SJCRH30 (cell line): Measurements from ENCODE around the gene ARGLU1. TPM values are rescaled to one million over a fixed set of nuclear protein-coding genes. Genes with fewer than 3 reads are reported as not detected.

Experiments used
- DNase-seq, 2 experiments: peaks; one replicate each; pipeline ENCODE4 v3.0.0-alpha.2; 2015 to 2020
- H3K27ac ChIP-seq: fragments of 250-450 bp; sonication (Bioruptor Pico); 2 replicates; pipeline ENCODE4 v1.5.1; 2020; ENCODE audit warnings: mild to moderate bottlenecking, moderate library complexity
- H3K27me3 ChIP-seq: fragments of 250-450 bp; sonication (Bioruptor Pico); 2 replicates; pipeline ENCODE4 v1.5.1; 2020; ENCODE audit warnings: mild to moderate bottlenecking, moderate library complexity
- H3K36me3 ChIP-seq: fragments of 250-450 bp; sonication (Bioruptor Pico); 2 replicates; pipeline ENCODE4 v1.5.1; 2020; ENCODE audit warnings: mild to moderate bottlenecking, moderate library complexity
- H3K4me1 ChIP-seq: fragments of 250-450 bp; sonication (Bioruptor Pico); 2 replicates; pipeline ENCODE4 v1.5.1; 2020; ENCODE audit warnings: mild to moderate bottlenecking, moderate library complexity
- H3K4me3 ChIP-seq: fragments of 250-450 bp; sonication (Bioruptor Pico); 2 replicates; pipeline ENCODE4 v1.5.1; 2020; ENCODE audit warnings: mild to moderate bottlenecking, moderate library complexity
- H3K9me3 ChIP-seq: fragments of 250-450 bp; sonication (Bioruptor Pico); replicated peaks from 2 replicates; pipeline ENCODE4 v1.5.1; 2020; ENCODE audit warnings: mild to moderate bottlenecking, moderate library complexity
- total RNA-seq: library from RNA; depleted of rRNA; stranded (reverse); fragments of >200 nt; shearing (Covaris generic); gene quantifications from 2 replicates; pipeline ENCODE4 v1.2.3, GENCODE V29; 2014

ARGLU1 gene
- total RNA-seq, 1 experiment from 2014 or later: 100 TPM

DNA sequence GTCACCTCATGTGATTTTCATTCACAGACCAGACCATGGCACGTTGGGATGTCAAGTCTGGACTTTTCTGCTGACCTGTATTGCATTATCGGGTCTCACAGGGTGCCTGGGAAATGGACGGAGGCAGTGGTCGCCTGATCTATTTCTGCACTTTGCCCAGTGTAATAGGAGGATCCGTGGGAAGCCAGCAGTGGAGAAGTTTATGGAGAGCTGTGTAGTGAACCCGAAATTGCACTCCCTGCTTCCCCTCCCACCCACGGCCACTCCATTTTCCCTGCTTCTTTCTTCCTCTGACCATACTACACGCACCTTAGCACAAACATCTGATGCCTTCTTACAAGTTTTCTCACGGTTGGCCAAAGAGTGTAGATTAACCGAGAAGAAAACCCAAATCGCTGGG, 49.4 kb downstream of the ARGLU1 start:
- Histone ChIP-seq H3K4me1 (no peaks in the 10 kb centered on the region), H3K27ac (no peak overlapping the region), H3K27me3 (no peaks in the 10 kb centered on the region), H3K36me3 (no peaks in the 10 kb centered on the region), H3K9me3 (no peaks in the 10 kb centered on the region), H3K4me3 (no peak overlapping the region)
- DNase-seq: no peak

DNA sequence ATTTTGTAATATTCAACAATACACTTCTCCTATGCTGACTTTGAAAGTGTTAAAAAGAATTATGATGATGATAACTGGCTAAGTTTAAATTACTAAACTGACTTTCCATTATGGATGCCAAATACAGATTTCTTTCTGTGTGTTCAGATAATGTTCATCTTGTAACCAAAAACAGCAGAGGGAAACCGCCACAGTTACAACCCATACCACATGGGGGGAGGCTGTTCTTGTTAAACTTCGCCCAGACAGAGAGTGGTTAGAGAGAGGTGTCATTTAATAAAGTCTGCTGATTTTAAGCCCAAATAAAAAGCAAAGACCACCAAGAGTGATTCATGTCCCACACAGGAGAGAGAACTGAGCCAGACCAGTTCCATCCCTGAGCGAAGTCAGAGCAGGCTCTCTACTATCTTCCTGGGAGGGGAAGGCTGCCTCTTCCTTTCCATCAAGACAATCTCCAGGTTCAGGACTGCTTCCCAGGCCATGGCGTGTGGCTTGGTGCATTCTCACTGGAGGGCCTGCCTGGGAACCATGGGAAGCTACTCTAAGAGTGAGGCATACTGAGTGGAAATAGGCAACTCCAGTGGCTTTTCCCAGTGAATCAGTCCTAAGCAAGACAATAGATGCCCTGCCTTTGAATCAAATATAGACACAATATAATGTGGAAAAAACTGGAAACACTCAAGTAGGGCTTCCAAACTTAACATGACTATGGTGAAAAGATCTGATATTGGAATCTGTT, 50.7 kb downstream of the ARGLU1 start:
- no peak overlapping the region for H3K4me3 ChIP-seq
- H3K27me3 ChIP-seq: no peaks in the 10 kb centered on the region
- DNase-seq: no peak
- no peaks in the 10 kb centered on the region for H3K36me3 ChIP-seq
- H3K27ac ChIP-seq: no peak overlapping the region
- no peaks in the 10 kb centered on the region for H3K4me1 ChIP-seq
- no peaks in the 10 kb centered on the region for H3K9me3 ChIP-seq

DNA sequence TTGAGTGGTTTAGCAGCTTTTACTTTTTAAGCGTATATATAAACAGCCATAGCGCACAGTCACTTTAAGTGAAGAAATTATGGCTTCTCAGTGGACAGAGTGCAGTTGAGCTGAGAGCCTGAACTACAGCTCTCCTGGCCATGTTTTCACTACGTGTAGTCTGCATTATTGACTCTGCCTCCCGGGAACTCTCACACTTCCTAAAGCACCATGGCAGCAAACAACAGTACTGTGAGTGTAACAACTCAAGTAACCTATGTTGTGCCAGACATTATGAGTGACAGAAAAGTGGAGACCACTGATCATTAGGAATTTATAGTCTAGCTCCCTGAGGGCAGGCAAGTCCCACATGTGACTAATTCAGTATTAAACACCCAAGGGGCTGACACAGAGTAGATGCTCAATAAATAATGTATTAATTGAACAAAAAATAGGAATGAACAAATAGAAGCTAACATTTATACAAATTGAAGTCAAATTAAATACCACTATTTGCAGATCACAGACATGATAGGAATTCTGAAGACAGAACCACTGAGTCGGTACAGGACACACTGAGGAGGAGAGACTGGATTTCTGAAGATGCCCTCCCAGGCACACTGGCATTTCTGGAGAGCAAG, 52.2 kb downstream of the ARGLU1 start:
- Histone ChIP-seq H3K27me3 (no peaks in the 10 kb centered on the region), H3K9me3 (no peaks in the 10 kb centered on the region), H3K36me3 (peaks cover 3% of the 10 kb centered on the region; the same call in 1 of the 2 replicates), H3K27ac (no peak overlapping the region), H3K4me3 (no peak overlapping the region), H3K4me1 (no peaks in the 10 kb centered on the region)
- DNase-seq: no peak

DNA sequence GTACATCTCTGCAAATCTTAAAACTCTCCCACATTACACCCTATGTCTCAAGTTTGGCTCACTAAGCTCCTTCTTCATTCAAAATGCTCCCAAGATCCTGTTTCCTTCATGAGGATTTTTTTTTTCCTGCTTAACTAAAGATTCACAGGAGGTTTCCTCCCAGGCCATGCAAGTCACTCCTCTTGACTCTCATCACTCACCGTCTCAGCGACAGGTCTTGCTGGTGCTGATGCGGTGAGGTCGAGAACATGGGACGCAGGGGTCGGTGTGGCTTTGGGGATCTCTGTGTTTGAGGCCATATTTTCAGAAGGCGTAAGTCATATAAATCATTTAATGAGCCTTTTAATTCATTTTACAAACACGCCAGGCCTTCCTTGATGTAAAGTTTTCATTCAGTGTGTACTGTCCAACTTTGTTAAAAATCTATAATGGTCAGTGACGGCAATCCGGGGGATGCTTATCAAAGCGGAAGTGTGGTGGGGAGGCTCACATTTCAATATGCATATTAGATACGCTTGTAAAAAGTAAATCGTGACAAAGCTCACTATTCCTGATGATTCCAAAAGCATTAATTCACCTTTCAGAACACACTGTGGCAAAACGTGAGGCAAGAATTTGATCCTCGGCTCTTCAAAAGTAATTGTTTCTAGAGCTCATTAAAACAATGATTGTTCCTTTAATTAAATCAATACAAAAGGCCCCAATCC, 52.9 kb downstream of the ARGLU1 start:
- Histone ChIP-seq H3K4me1 (no peaks in the 10 kb centered on the region), H3K36me3 (peaks cover 3% of the 10 kb centered on the region; the same call in 1 of the 2 replicates), H3K9me3 (no peaks in the 10 kb centered on the region), H3K27me3 (no peaks in the 10 kb centered on the region), H3K4me3 (no peak overlapping the region), H3K27ac (no peak overlapping the region)
- DNase-seq: no peak

DNA sequence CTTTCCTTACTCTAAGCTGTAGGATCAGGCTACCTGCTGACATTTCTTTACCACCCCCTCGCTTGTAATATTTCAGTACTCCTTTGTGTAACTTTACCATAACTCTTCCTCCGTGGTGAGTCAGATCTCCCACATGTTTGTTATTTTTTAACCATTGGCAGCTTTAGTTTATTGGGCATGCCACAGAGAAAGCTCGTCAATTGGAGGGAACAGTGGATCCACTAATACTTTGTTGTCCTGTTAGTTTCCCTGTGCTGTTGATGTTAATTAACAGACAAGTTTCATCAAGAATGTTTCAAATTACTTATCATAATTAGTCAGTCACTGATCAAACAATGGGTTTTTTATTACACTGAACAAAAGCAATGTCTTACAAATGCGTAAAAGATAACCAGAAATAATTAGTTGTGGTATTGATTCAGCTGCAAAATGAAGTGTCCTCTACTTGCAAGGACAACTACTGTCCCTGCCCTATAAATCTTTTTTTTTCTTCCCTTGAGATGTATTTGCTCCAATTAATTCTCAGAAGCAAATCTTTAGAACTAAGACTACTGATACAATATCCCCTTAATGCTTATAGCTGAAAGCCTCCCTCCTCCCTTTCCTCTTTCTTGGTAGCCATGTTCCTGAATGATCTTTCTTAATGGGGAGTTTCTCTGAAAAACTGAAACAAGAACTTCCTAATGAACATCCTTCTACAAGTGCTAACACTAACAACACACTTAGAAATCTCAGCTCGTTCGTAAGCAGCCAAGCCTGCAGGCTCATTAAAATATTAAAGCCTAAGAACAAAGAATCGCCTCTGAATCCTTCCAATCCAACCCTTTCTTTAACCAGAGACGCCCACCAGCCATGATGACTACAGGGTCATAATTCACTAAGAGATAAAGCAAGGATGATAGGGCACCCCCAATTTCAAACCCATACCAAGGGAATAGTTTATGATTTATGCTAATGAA, 54.6 kb downstream of the ARGLU1 start:
- Histone ChIP-seq H3K4me1 (peaks cover 8% of the 10 kb centered on the region), H3K27ac (no peak overlapping the region), H3K4me3 (no peak overlapping the region), H3K27me3 (no peaks in the 10 kb centered on the region), H3K9me3 (no peaks in the 10 kb centered on the region), H3K36me3 (peaks cover 3% of the 10 kb centered on the region; the same call in 1 of the 2 replicates)
- no peak for DNase-seq

DNA sequence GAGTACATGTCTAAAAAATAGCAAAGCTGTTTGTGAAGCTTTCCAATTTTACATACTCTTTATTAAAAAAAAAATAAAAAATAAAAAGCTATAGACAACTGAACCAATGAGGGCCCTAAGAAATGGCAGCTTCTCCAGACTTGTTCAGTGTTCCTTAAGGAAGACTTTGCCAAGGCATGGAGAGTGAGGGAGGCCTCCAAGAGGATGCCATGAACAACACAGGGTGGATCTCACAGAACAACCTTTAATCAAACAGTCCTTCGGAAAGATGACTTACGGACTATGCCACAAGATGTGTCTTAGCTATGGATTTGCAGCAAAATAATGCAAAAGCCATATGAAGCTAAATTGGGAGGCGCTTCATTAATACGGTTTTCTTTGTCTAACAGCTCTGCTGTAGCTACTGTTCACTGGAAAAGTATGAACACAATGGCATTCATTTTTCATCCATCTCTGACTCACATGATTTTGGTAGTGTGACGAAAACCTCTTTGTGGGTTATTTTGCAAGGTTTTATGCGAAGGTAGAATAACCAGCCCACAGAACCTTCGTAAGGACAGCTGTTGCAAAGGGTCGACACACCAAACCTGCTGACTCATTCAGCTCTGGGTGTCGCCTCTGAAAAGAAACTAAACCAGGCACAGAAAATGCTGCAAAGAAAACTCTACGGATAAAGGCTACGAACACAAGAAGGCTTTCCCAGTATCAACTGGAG, 60.2 kb downstream of the ARGLU1 start:
- peaks cover 20% of the 10 kb centered on the region for H3K4me1 ChIP-seq
- H3K9me3 ChIP-seq: no peaks in the 10 kb centered on the region
- peak overlapping the region; percentile 91 for H3K27ac ChIP-seq
- DNase-seq: peak; percentile 70 to 86
- peak overlapping the region; percentile 20 for H3K4me3 ChIP-seq
- peaks cover 3% of the 10 kb centered on the region; the same call in 1 of the 2 replicates for H3K36me3 ChIP-seq
- H3K27me3 ChIP-seq: no peaks in the 10 kb centered on the region

DNA sequence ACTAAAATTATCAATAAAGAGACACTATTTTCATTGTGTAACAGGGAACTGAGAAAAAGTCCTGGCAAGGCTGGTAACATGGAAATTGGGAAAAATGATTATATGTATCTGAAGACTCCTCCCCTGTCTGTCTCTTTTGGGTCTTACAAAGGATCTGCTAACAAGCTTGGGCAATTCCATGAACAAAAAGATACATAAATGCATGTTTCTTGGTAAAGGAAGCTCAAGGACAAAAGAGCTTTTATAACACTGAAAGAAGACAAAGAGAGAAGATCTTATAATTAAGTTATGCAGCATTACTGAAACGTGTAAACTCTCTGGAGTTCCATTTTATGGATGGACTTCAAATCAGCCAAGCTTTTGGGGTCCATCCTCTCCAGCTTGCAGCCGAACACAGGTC, 61.7 kb downstream of the ARGLU1 start:
- H3K9me3 ChIP-seq: no peaks in the 10 kb centered on the region
- no peak overlapping the region for H3K4me3 ChIP-seq
- H3K27ac ChIP-seq: no peak overlapping the region
- no peaks in the 10 kb centered on the region for H3K36me3 ChIP-seq
- peaks cover 20% of the 10 kb centered on the region for H3K4me1 ChIP-seq
- no peak for DNase-seq
- H3K27me3 ChIP-seq: no peaks in the 10 kb centered on the region

DNA sequence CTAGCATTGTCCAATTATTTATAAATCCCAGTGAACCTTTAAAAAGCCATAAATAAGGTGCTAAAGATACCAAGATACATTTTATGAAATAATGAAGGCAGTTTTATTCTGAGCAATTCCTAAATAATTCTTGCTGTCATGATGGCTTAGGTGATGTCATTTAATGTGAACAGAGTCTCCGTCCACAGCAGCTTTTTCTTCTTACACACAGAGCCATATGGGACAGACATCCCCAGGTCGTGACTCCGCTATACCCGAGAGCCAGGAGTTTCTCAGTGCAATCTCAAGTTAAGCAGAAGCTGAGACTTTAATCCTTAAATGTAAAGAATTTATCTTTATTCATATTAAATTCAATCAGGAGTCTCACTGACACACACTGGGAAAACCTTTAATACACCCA, 62.2 kb downstream of the ARGLU1 start:
- peaks cover 20% of the 10 kb centered on the region for H3K4me1 ChIP-seq
- DNase-seq: no peak
- H3K4me3 ChIP-seq: no peak overlapping the region
- no peaks in the 10 kb centered on the region for H3K9me3 ChIP-seq
- H3K27me3 ChIP-seq: no peaks in the 10 kb centered on the region
- no peaks in the 10 kb centered on the region for H3K36me3 ChIP-seq
- no peak overlapping the region for H3K27ac ChIP-seq

DNA sequence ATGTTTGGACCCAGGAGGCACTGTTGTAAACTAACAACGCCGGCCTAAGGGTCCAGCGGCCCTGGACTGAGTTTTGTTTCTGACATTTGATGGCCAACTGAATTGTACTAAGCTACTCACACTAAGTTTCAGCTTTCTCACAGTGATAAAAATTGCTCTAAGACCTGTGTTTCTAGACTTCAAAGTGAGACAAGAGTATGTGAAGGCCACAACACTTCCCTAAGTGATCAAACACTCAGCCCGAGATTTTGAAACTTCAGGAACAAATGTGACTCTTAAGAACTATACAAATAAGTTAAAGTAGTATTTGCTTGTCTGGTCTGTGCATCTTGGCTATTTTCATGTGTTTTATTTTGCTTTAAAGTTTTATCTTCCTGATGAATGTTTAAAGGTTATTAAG, 62.6 kb downstream of the ARGLU1 start:
- no peak for DNase-seq
- H3K36me3 ChIP-seq: no peaks in the 10 kb centered on the region
- H3K4me3 ChIP-seq: no peak overlapping the region
- no peaks in the 10 kb centered on the region for H3K27me3 ChIP-seq
- peaks cover 20% of the 10 kb centered on the region for H3K4me1 ChIP-seq
- H3K27ac ChIP-seq: no peak overlapping the region
- no peaks in the 10 kb centered on the region for H3K9me3 ChIP-seq

DNA sequence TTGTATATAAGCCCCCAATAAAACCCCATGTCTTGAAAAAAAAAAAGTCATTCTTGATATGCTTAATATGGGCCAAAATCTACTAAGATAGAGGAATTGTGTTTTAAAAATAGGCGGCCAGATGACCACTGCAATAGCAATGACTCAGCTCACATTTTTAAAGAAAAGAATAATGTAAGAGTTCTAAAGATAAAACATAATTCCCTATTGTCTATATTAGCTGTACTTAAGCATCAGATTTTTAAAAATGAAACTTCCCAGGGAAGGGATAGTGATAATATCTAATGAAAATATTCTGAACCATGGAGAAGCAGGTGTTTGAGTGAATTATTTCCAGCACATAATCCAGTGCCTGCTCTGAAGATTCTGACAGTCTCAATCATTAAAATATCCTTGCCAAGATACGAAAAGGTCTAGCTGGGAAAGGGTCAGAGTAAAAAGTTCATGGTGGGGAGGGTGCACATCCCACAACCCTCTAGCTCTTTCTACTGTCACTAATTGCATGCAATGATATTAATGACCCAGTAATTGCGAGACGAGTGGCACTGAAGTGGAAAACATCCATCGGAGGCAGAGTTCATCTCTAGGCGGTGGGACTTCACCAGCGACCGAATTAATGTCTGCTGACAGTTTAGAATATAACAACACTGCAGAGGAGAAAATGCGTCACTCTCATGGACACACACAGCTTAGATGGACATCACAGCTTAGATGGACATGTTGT, 64.0 kb downstream of the ARGLU1 start:
- H3K4me1 ChIP-seq: peaks cover 21% of the 10 kb centered on the region
- no peak overlapping the region for H3K27ac ChIP-seq
- DNase-seq: no peak
- H3K27me3 ChIP-seq: no peaks in the 10 kb centered on the region
- H3K9me3 ChIP-seq: no peaks in the 10 kb centered on the region
- no peak overlapping the region for H3K4me3 ChIP-seq
- H3K36me3 ChIP-seq: no peaks in the 10 kb centered on the region

DNA sequence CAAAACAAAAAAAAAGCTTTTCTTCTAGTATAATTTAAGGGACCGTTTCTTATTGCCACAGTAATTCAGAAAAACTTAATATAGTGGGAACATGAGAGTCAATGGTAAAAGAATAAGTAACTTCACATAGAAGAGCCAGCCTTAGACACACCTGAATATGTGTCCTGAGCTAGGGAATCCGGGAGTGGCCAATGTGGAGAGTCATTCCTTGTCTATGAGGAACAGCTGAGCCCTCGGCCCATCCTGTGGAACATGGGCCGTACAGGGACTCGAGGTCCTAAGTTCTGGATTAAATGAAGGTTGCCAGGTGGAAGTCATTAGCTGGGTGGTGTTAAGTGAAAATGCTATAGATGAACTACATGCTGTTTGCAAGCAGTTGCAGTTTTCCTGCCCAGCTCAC, 64.7 kb downstream of the ARGLU1 start:
- Histone ChIP-seq H3K27ac (no peak overlapping the region), H3K4me1 (peaks cover 14% of the 10 kb centered on the region), H3K27me3 (no peaks in the 10 kb centered on the region), H3K4me3 (no peak overlapping the region), H3K9me3 (no peaks in the 10 kb centered on the region), H3K36me3 (no peaks in the 10 kb centered on the region)
- DNase-seq: no peak

DNA sequence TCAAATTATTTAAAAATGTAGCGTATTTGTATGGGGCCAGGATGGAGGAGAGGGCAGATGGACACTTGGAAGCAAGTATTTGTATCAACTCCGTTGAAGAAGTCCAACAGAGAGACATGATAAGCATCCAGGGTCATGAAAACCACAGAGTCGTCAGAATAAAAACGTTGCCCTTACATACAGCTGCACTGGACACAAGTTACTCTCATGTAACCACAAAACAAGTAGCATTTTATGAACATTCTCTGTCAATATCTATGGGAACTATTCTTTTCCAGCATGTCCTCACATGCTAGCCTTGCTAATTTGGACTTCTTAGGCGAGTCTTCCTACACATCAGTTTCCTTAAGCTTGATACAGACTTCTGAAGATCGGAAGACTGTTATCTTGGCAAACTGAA, 67.5 kb downstream of the ARGLU1 start:
- Histone ChIP-seq H3K36me3 (no peaks in the 10 kb centered on the region), H3K4me3 (no peak overlapping the region), H3K9me3 (no peaks in the 10 kb centered on the region), H3K27ac (no peak overlapping the region), H3K4me1 (peaks cover 6% of the 10 kb centered on the region; the same call in 1 of the 2 replicates), H3K27me3 (no peaks in the 10 kb centered on the region)
- no peak for DNase-seq

DNA sequence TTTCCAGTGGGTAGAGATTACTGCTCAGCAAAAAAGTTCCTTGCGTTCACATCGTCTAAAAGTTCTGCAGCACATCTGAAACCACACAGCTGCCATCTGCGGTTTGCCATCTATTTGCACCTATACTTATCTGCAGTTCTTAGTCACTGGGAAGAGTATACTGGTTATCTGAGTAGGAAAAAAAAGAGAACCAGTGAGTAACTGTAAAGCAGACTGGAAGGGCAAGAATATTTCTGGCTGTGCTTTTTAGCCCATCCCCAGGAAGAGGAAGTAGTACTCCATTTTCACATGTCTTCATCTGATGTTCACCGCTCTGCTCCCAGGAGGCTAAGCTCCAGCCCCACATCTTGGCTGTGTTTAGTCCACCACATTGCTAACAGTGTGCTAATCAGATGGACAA, 68.0 kb downstream of the ARGLU1 start:
- Histone ChIP-seq H3K9me3 (no peaks in the 10 kb centered on the region), H3K4me3 (no peak overlapping the region), H3K36me3 (peaks cover 4% of the 10 kb centered on the region; the same call in 1 of the 2 replicates), H3K4me1 (peaks cover 6% of the 10 kb centered on the region; the same call in 1 of the 2 replicates), H3K27ac (no peak overlapping the region), H3K27me3 (no peaks in the 10 kb centered on the region)
- peak; percentile 15 to 41 for DNase-seq
